Omental fat pad (tissue), 4 donors: ENCODE data around the gene CUX1. TPM values are rescaled to one million over a fixed set of nuclear protein-coding genes. Genes with fewer than 3 reads are reported as not detected.
"Not testable (repeated sequence)": the region's sequence is repeated elsewhere in the genome, so short reads cannot be mapped to it uniquely, and the experiment has no call there.

Source experiments
- ATAC-seq: fragments of 150-250 bp; one replicate; pipeline ENCODE4 v1.9.1; 2016; ENCODE audit warnings: mild to moderate bottlenecking, moderate library complexity; ENCODE audit not compliant: low FRiP score
- DNase-seq: peaks from one replicate; pipeline ENCODE4 v3.0.0-alpha.2; 2019; ENCODE audit warnings: low spot score
- total RNA-seq, 4 donors: library from RNA; depleted of rRNA; stranded (reverse); fragments of >200 nt; gene quantifications; one replicate each; pipeline ENCODE4 v1.1.0, GENCODE V29; 2016
- TF ChIP-seq, protein P1 (sequence below), 3 donors: fragments of 450-650 bp; IDR thresholded peaks; one replicate each; pipeline ENCODE4 v1.5.1; 2016 to 2017; ENCODE audit warnings: antibody characterized with exemption in 3 of 3, mild to moderate bottlenecking in 3 of 3, moderate library complexity in 2 of 3

Gene CUX1
- total RNA-seq, 4 donors from 2014 or later, result 67.6 to 141 (median 75.7) TPM

DNA sequence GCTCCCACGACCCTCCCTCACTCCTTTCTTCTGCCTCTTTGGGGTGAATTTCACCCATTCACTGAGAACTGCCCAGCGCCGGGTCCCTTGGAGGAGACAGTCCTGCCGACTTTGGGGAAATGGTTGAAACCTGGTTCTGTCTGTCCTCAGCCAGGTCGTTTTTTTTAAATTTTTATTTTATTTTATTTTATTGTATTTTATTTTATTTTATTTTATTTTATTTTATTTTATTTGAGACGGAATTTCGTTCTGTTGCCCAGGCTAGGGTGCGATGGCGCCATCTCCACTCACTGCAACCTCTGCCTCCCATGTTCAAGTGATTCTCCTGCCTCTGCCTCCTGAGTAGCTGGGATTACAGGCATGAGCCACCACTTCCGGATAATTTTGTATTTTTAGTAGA lies 363.3 kb downstream of the CUX1 start:
- no peak for DNase-seq
- ATAC-seq, result no peak
- TF ChIP-seq, protein P1, sequence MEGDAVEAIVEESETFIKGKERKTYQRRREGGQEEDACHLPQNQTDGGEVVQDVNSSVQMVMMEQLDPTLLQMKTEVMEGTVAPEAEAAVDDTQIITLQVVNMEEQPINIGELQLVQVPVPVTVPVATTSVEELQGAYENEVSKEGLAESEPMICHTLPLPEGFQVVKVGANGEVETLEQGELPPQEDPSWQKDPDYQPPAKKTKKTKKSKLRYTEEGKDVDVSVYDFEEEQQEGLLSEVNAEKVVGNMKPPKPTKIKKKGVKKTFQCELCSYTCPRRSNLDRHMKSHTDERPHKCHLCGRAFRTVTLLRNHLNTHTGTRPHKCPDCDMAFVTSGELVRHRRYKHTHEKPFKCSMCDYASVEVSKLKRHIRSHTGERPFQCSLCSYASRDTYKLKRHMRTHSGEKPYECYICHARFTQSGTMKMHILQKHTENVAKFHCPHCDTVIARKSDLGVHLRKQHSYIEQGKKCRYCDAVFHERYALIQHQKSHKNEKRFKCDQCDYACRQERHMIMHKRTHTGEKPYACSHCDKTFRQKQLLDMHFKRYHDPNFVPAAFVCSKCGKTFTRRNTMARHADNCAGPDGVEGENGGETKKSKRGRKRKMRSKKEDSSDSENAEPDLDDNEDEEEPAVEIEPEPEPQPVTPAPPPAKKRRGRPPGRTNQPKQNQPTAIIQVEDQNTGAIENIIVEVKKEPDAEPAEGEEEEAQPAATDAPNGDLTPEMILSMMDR (IDR thresholded peaks at IDR 0.05), result no peak

DNA sequence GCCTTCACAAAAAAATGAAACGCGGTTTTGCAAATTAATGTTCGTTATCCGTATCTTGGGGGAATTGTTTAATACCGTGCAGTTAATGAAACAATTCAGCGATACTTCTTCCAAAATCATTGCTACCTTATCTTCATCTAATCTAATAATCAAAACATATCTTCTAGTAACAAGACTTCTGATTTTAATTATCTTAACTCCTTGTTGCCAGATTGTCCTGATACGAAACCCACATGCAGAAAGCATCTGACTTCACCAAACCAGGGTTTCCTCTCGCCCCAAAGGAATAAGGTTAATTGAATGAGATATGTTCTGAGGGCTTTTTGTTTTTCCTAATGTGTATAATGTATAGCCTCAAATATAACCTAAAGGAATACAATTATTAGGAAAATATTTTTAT lies 364.1 kb downstream of the CUX1 start:
- no peak for ATAC-seq
- TF ChIP-seq, protein P1 (IDR thresholded peaks at IDR 0.05), result no peak
- DNase-seq, result no peak

DNA sequence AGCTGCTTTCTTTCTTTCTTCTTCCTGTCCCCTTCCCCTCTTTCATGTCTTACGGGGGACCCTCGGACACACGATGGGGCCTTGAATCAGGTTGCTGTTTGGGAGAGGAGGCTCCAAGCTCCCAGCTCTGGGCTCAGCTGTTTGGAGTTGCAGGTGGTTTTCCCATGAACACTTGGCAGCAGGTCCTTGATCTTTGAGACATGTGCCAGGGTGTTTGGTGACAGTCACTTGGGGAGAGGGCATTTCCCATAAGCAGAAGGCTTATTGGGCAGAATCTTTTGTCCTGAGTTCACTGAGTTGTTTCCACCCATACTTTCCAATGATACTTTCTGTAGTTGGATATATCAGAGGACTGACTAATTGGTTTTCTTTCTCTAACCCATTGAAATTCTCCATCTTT lies 364.6 kb downstream of the CUX1 start:
- TF ChIP-seq, protein P1 (IDR thresholded peaks at IDR 0.05), result no peak
- DNase-seq (no peak), ATAC-seq (no peak)

DNA sequence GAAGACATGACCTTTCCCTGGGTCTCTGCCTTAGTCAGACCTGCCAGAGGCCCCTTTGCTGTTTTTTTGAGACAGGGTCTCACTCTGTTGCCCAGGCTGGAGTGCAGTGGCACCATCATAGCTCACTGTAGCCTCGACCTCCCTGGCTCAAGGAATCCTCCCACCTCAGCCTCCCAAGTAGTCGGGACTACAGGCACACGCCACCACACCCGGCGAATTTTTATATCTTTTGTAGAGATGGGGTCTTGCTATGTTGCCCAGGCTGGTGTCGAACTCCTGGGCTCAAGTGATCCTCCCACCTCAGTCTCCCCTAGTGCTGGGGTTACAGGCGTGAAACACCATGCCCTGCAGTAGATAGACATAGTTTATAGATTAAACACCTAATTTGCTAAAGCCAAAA lies 366.4 kb downstream of the CUX1 start:
- not testable (repeated sequence) for DNase-seq, ATAC-seq

GRCh38 chr7:102184303-102184702 lies 366.9 kb downstream of the CUX1 start:
- DNase-seq, result no peak
- TF ChIP-seq, protein P1 (IDR thresholded peaks at IDR 0.05), result no peak
- ATAC-seq, result no peak

- DNase-seq, result no peak
- TF ChIP-seq, protein P1 (IDR thresholded peaks at IDR 0.05), result no peak
- no peak for ATAC-seq
These were observed 368.4 kb downstream of the CUX1 start for GRCh38 chr7:102185796-102186195.

GRCh38 chr7:102186306-102186705 lies 368.9 kb downstream of the CUX1 start:
- TF ChIP-seq, protein P1 (IDR thresholded peaks at IDR 0.05), result no peak

DNA sequence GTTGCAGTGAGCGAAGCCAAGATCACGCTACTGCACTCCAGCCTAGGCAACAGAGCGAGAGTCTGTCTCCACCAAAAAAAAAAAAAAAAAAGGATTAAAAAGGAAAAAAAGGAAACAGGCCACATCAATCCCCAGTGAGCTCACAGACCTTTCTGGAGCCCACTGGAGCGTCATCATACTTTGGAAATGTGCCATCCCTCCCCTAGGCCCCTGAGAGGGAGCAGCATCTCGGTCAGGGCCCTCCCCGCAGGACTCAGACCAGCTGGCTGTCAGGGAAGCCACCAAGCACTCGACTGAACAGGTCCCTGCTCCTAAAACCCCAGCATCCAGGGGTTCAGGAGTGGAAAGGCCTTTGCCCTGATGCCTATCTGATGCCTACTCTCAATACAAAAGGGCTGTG lies 371.3 kb downstream of the CUX1 start:
- ATAC-seq (no peak), DNase-seq (no peak)
- TF ChIP-seq, protein P1 (IDR thresholded peaks at IDR 0.05), result no peak

More at GRCh38 chr7:102186306-102186705, 368.9 kb downstream of the CUX1 start:
- DNase-seq (no peak), ATAC-seq (no peak)
